IPS DF 19.7 (cell line): ENCODE results near the gene PDZD8.

Source experiments
- DNase-seq: peaks from one replicate; pipeline ENCODE4 v3.0.0-alpha.2; 2013; ENCODE audit warnings: low read depth, low spot score

PDZD8 gene

DNA sequence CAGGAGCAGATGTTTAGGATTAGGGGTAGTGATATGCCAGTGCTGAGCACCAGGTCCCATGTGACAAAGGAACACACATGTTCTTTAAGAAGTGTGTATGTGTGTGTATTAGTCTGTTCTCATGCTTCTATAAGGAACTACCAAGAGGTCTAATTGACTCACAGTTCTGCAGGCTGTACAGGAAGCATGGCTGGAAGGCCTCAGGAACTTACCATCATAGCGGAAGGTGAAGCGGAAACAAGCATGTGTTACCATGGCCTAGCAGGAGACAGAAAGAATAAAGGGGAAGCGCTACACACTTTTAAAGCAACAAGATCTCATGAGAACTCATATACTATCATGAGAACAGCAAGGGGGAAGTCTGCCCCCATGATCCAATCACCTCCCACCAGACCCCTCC lies 22.8 kb upstream of the PDZD8 start:
- DNase-seq = no peak

DNA sequence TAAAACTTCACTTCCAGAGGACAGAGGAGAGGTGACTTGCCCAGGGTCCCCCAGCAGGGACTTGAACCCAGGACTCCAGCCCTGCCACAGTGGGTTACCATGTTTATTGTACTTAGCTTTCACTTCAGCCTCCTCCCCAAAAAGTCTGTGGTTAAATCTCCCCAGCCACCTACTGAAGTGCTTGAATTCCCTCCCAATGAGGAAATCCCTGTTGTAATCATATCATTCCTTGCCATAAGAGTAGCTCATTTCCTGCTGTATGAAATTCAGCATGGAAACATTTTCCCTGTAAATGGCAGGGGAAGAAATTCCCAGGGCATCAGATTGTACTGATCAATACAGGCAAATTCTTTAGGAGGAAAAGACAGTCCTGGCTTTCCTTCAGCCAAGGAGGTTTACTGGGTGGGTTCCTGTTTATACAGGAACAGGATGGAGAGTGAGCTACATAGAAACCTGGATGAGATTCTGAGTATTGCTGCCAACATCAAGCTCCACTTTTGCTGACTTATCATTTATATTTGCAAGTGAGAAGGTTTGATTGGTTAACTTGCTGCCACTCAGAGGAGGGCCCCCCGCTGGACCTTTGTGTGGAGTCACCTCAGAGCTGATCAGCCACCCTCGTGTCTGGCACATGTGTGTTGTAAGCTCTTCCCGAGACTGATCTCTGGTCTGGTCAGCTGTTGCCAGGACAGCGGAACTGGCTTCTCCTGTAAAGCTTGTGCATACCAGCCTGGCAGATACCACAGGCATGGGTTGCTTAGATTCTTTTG lies 16.4 kb upstream of the PDZD8 start:
- no peak for DNase-seq

DNA sequence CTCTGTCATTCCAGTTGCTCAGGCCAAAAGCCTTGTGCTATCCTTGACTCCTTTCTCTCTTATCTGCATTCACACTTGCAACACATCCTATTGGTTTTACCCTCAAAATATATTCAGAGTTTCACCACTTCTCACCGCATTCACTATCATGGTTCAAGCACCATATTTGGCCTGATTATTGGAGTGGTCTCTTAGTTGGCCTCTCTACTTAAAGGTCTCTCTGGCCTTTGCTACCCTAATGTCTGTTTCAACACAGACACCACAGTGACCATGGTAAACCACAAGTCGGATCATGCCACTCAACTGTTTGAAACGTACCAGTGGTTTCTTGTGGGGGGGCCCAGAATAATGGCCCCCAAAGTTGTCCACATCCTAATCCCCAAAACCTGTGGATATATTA lies 15.2 kb upstream of the PDZD8 start:
- no peak for DNase-seq

DNA sequence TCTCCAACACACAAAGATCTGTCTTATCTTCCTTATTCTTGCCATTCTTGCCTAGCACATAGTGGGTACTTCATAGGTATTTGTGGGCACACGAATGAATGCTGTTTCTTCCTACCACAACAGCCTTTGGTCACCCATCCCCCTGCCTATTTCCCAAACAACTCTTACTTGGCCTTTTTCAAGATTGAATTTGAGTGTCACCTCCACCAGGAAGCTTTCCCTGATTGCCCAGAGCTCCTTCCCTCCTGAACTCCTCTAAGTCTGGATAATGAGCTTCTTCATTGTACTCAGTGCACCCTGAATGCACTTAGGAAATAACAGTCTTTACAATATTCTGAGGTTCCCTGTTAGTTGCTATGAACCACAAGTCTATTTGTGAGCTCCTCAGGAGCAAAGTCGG lies 11.6 kb upstream of the PDZD8 start:
- DNase-seq = no peak

DNA sequence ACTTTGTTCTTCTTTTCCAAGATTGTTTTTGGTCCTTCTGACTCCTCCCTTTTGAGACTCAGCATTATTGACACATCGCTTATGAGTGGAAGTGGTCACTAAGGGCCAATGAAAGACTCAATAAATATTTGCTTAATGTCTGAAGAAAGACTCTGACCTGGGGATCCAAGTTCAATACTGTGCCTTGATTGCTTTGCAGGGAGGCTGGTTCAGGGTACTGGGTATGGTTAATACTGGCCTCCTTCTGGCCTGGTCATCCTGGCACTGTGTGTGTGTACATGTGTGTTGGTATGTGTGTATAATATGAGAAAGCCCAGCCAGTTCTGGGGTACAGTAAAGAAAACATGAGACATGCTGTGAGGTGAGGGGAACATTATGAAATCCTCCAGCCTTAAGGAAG lies 7.6 kb upstream of the PDZD8 start:
- no peak for DNase-seq

DNA sequence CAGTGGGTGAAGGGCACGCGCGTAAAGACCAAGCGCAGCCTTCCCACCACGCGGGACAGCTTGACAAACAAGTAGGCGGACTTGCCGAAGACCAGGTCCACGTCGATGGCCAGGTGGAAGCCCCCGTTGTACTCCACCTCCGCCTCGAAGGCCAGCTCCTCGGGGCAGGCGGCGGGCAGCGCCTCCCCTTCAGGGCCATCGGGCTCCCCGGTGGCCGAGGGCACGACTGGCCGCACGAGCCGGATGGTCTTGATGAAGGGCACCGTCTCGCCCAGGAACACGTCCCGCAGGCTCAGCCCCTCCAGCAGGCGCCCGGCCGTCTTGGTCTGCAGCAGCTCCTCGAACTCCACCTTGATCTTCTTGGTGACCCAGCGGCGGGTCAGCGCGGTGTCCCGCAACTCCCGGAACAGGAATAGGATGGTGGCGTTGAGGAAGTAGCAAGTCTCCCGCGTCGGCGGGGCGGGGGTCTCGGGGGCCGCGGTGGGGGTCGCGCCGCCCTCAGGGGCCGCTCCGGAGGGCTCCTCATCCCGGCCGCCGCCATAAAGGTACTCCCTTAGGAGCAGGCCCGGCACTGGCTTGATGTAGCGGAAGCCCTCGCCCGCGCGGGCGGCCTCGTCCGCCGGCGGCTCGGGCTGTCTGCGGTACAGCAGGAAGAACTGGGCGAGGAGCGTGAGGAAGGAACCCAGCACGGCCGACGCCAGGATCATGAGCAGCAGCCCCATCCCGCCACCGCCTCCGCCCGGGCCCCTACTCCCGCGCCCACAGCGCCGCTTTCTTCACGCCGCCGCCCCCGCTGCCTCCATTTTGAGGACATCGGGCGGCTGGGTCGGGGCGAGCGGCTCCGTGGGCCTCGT lies 507 bp downstream of the PDZD8 start:
- DNase-seq = no peak

DNA sequence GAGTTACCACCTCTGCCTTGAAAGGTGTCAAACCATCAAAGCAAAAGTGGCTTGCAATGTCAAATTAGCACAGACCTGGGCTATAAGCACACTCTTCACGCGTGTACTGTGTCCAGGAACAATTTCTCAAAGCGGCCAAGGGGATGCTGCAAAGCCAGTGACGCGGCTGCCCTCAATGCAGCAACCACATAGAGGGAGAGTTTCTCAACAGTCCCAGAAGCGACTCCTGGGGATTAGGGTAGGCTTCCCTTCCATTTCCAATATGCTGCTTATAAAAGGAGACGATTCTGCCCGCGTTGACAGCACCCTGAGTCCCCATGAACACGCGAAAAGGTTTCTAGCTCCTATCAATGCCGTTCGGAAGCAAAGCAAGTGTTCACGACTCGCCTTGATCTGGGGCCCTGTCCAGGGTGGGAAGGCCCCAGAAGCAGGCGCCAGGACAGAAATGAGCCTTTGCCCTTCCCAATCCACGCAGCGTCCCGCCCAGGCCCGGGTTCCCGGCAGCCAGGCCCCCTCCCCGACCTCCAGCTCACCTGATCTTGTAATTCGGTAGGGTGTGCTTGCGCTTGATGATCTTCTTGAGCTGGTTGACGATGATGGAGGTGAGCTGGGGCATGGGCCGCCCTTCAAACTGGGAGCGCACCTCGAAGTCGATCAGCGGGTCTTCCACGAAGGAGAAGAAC lies 1.3 kb downstream of the PDZD8 start:
- no peak for DNase-seq

DNA sequence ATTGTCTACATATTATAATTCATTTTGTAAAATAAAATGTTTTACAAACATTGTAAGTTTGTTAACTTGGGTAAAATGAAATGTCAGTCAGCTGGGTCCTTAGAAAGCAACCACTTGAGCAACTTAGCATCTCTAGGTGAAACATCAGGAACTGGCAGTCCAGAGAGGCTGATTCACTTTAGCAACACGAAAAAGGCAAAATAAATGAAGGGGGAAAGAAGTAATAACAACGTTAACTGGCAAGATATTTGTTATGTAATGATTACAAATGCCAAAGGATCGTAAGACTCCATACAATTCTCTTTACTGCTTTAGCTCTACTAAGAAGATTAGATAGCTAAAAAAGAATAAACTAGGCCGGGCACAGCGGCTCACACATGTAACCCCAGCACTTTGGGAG lies 5.0 kb downstream of the PDZD8 start:
- no peak for DNase-seq

DNA sequence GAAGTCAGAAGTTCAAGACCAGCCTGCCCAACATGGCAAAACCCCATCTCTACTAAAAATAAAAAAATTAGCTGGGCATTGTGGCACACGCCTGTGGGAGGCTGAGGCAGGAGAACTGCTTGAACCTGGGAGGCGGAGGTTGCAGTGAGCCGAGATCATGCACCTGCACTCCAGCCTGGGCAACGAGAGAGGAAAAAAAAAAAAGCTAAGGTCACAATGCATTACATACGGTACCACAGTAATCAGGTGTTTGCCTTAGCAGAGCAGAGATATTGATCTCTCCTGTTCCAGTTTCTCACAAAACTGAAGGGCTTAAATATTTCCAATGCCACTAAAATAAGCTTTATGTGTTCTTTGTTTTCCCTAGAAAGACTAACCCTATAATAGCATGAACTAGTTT lies 7.5 kb downstream of the PDZD8 start:
- no peak for DNase-seq

DNA sequence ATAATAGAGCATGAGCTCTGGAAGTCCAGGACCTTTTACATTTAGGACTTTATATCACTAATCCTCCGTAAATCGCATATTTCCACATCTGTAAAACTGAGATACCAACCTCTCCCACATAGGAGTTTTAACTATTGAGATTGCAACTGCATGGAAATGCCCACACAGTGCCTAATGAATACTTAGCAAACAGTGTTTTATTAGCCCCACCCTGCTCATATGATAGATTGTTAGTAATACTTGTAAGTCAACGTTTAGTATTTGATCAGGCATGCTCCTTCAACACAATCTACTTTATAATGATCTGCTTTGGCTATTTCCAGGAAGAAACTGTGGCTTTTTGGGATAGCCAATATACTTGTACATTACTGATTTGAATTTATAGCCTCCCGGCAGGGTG lies 8.5 kb downstream of the PDZD8 start:
- DNase-seq = no peak

DNA sequence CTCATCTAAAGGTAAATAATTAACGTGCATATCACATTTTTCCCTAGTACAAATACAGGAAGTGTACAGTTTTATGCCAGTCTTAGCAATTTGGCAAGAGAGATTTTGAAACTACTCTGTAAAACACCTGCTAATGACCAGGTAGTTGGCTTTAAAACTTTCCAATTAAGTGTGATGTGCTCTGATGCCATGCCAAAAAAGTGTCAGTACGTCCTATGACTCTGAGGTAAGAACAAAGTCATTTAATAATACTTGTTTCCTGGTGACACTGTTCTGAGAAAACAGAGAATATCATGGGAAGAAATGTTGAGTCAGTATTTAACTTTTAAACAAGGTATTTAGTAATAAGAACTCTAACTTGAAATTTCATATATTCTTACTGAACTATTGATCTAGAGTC lies 9.6 kb downstream of the PDZD8 start:
- DNase-seq = no peak

DNA sequence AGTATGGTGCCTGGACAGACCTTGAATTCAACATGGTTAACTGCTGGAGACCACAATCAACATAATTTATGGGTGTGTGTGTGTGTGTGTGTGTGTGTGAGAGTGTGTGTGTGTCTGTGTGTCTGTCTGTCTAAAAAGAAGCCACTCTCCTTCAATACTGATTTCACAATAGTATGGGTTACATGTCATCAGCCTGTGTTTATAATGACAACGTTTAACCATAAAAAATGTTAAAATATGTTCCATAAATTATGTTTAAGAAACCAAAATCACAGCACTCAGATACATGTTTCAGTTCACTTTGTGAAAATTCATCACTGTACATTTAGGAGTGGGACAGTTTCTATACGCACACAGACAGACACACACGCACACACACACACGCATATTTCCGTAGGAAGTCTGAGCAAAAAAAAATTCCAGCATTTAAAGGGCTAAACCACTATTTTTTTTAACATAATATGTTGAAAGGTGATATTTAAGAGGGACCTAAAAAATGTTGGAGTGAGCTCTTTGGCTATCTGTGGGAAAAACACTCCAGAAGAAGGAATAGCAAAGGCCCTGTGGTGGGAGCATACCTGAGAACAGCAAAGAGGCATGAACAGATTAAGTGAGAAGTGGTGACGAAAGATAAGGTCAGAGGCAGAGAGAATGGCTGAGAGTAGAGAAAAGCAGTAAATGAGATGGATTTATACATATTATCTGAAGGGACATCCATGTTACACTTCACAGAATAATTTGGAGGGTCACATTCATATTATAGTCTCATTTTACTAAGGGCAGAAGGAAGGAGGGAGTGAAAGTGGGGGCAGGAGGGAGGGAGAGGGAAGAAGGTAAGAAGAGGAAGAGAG lies 10.9 kb downstream of the PDZD8 start:
- no peak for DNase-seq

DNA sequence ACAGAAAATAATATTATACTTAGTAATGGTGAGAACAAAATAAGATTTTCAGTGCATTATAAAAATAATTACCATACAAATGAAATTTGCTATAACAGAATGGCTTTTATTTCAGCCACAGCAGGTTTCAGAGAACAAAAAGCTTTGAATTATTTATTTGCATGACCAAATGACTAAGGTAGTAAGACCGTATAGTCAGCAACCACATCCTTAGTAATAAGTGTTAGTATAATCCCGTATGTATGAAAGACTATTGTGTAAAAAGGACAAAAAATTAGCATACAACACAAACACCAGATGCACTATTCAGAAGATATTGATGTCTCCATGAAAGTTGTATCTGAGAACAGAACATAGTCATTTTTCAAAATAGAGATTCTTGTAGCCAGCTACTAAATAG lies 12.2 kb downstream of the PDZD8 start:
- no peak for DNase-seq

DNA sequence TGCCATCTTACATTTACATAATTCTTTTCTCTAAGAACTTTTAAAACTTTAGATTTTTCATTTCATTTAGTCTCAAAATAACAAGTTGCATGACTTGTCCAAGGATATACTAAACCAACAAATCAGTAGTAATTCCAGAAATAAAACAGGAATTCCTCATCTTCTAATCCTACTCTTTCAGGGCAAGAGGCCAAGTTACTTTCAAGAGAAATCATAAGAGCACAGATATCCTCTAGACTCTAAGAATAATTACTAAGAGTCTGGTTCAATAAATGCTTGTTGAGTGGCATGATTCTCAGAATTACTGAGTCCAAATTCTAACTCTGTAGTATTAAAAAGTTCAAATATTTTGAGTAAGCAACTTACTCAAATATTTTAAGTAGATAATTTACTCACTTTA lies 12.9 kb downstream of the PDZD8 start:
- DNase-seq = no peak

DNA sequence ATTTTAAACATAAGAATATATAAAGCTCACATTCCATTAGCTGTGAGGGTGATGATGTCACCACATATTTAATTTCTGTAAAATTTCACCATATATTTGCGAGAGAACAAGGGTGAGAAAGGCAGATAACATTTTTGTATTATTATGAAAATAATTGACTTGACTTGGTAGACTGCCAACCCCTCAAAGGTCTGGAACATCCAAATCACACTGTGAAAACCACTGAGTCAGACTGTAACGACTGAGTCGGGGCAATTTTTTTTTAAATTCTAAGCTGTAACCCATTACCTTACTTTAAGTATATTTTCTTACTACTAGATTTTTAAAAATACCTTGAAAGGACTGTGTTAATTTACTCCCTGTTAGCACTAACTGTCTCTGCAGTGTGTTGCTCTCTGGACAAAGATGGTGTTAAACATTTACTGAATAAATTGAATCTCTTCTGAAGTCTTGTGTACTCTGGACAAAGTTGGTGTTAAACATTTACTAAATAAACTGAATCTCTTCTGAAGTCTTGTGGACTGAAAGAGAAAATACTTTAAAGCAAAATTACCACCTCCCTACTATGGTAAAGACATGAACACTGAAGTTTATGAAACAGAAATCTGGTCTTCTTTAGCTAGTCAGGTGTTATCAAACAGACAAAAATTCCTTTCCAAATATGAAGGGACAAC lies 14.1 kb downstream of the PDZD8 start:
- DNase-seq = no peak

DNA sequence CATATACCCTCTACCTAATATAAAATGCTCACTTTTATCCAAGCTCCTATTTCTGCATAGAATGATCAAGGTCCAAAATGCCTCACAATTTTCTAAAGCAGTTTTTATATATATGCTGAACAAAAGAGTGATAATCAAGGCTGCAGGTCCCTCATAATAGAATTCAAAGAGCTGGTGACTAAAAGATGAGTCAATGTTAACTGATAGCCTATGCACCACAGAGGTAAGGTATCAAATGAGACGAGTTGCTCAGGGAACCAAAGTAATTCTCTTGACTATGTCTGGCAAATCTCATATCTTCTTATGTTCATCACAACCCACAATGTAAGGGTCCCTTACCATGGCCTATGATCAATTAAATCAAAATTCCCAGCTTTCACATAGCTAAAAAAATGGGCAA lies 15.2 kb downstream of the PDZD8 start:
- DNase-seq = no peak

DNA sequence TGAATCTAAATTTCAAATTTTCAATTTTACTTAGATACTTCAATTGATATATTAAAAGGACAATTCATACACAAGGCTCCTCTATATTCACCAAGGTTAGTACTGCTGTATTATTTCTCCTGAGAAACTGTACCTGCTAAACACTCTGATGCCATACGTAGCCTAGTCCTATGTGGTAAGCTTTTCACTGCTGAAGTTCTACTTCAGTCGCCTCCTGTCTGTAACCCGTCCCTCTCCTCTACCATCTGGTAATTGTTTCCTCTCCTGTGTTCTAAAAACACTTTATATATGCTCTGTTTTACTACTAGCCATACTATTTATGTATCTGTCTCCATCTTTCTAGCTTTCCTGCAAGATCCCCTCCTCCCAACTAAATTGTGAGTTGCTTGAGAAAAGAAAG lies 20.2 kb downstream of the PDZD8 start:
- DNase-seq = no peak

DNA sequence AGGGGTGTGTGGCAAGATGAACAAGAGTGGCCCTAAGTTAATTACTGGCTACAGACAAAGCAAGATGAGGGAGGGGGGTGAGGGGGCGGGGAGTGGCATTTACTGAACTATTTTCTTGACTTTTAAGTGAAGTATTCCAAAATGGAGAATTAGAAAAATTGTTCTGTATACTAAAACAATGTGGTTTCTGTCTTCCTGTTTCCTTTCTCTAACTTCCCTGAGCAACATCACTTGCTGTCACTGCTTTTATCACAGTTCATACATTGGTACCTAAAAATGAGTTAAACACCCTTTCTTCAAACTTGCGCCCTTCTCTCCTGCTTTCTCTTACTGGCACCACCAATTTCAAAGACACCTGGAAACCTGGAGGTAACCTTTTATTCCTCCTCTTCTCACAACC lies 21.6 kb downstream of the PDZD8 start:
- no peak for DNase-seq

DNA sequence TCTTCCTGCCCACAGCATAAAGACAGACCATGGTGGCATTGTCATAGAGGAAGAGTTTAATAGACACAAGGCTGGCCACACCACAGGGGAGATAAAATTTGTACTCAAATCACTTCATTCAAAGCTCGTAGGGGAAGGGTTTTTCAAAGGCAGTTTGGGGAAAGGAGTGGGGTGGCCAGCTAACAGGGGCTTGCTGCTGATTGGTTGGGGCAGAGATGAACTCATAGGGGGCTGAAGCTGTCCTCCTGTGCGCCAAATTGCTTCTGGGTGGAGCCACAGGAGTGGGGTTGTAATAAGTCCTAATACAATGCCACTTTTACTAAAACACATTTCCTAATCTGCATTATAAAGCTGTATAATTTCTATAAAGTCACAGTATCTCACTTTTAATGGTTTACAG lies 22.5 kb downstream of the PDZD8 start:
- no peak for DNase-seq

DNA sequence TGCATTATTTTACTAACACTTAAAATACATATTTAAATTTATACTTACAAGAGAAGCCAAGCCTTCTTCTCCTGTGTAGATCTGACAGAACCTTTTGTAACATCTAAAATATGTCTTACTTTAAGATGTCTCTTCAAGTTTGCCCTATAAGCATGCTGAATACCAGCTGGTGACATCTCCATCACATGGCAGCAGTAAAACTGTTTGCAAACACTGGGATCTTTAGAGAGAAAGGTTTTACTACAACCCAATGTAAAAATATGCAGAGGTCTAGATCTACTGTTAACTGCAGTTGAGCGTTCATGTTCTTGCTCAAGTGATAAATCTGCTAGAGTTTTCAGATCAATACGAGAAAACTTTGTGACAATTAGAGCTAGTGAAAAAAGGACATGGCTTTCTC lies 23.2 kb downstream of the PDZD8 start:
- no peak for DNase-seq

DNA sequence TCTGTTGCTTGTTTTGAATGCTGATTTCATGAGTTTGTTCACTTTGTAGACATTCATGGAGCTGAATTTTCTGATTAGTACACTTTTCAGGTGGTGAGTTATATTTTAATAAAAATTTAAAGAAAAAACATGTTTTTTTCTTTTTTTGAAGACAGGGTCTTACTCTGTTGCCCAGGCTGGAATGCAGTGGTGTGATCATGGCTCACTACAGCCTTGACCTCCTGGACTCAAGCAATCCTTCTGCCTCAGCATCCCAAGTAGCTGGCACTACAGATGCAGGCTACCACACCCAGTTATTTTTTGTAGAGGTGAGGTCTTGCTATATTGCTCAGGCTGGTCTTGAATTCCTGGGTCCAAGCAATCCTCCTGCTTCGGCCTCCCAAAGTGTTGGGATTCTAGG lies 23.7 kb downstream of the PDZD8 start:
- DNase-seq = no peak
